ENCODE measurements around the gene SERPINB7.
"Not testable (repeated sequence)": the region's sequence is repeated elsewhere in the genome, so short reads cannot be mapped to it uniquely, and the experiment has no call there.

SERPINB7 gene, protein sequence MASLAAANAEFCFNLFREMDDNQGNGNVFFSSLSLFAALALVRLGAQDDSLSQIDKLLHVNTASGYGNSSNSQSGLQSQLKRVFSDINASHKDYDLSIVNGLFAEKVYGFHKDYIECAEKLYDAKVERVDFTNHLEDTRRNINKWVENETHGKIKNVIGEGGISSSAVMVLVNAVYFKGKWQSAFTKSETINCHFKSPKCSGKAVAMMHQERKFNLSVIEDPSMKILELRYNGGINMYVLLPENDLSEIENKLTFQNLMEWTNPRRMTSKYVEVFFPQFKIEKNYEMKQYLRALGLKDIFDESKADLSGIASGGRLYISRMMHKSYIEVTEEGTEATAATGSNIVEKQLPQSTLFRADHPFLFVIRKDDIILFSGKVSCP

DNA sequence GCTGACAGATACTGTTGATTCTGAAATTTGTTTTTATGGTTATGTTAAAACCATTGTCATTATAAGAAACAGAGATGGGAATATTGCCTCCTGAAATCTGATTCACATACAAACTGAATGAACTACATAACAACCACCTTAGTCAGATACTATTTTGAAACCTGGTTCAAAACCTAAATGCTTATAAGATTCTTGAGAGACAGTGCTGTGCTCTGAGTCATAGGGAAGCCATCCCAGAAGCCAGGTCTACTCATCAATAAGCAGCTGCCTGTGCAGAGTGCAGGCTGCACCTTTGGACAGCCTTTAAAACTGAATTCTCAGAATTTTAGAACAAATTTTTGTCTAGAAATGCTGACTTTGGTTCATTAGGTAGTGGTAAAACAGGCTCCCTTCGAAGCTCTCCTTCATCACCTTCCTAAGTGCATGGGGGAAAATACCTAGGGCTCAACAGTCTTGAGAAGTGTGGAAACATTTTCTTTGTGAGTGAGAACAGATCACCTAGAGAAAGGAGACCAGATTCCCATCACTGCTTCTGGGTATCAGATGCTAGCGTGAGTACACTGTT is at the start of gene SERPINB7:
TSS of gene SERPINB7 (plus strand) at position 253 of the 565 bp plus-strand sequence. CDS start 6,955 bp downstream, outside the sequence.
- no peak for FAIRE-seq

DNA sequence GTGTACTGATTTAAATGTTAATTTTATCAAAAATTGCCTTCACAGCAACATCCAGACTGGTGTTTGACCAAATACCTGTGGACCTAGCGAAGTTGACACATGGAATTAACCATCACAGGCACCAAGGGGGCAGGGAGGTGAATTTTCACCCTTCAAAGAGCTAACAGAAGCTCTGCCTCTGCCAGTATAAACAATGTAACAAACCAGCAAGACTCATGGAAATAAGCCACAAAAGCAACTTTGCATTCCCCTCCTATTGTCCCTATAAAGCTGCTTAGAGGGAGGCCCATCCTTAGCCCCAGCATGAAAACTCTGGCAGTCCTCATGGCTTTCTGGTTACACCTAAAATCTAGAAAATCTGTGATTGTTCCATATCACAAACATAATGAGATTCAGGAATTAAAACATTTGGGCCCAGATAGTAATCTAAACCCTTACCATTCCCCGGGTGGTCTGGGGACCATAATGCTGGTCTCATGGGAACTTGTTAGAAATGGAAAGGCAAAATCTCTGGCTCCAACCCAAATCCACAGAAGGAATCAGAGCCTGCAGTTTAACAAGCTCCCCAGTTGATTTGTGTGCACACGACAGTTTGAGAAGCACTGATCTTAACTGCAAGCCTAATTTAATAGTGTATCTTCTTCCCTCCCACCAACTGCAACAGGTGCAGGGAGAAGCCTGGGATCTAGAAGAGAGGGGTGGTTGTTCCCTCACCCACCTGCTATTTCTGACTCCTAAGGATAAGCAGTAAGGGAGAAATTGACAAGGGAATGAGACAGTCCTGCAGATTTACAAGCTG is 49.3 kb upstream of the SERPINB7 start:
- FAIRE-seq: no peak

DNA sequence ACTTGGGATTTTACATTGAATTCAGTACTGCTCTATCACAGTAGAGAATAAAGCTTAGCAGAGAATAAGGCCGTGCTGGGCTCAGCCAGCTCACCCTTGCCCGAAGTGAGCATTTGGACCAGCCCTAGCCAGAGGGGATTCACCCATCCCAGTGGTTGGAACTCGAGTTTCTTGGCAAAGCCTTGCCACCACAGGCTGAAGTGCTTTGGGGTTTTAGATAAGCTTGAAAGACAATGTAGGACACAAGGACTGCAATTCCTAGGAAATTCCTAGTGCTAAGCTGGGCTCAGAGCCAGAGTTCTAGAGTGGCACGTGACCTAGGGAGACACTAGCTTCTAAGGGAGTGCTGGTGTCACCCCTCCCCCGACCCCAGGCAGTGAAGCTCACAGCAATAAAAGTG is 44.4 kb upstream of the SERPINB7 start:
- no peak for FAIRE-seq

DNA sequence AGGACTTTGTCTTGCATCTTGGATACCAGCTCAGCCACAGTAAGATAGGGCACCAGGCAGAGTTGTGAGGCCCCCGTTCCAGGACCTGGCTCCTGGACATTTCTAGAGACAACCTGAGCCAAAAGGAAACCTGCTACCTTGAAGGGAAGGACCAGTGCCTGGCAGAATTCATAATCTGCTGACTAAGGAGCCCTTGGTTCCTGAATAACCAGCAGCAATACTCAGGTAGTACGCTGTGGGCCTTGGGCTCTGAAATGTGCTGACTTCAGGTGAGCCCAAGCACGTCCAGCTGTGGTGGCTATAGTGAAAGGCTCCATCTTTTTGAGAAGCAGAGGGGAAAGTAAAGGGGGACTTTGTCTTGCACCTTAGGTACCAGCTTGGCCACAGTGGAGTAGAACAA is 44.0 kb upstream of the SERPINB7 start:
- FAIRE-seq: no peak

DNA sequence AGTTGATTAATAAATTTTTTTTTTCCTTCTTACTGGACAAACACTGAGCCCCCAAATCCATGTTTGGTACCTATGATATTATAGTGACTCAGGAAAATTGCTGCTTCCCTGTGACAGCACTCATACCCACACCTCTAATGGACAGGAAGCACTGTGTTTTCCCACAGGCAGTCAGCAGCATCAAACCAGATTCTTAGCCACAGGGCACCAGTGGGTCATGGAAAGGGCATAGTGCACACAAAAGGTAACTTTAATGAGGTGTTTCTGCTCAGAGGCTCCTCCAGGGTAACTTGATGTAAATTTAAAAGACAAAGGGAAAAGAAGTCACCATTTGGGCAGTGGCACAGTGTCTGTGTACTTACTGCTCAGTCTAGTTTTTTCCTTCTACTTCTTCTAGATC is 38.3 kb upstream of the SERPINB7 start:
- FAIRE-seq: no peak

DNA sequence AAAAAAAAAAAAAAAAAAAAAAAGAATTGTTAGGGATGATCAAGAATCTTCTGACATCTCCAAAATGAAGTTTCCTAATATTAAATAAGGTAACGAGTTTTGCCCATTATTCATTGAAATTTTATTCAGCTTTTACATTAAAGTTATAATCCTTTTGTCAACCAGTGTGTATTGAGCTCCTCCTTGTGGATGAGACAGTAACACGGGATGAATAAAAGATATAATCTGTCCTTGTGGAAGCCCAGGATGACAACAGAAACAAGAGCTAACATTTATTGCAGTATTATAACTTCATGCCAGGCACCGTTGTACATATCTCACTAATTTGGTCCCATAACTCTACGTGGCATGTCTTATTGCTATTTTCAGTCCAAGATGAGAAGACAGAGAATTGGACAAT is 33.4 kb upstream of the SERPINB7 start:
- peak; percentile 11 for FAIRE-seq

DNA sequence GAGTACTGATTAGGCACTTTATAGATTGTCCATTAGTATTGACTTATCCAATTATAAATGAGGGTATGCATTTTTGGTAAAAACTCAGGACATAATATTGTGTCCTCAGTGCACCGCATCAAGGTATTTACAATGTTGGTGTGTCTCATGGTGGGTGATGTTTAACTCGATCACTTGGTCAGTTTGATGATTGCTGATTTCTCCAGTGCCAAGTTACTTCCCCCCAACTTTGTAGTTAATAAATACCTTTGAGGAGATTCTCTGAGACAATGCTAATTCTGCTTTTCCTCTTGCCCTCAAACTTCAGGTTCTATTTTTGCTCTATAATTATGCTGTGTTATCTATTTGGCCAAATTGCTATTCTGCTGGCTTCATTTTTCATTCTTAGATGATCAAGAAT is 28.2 kb upstream of the SERPINB7 start:
- FAIRE-seq: no peak

DNA sequence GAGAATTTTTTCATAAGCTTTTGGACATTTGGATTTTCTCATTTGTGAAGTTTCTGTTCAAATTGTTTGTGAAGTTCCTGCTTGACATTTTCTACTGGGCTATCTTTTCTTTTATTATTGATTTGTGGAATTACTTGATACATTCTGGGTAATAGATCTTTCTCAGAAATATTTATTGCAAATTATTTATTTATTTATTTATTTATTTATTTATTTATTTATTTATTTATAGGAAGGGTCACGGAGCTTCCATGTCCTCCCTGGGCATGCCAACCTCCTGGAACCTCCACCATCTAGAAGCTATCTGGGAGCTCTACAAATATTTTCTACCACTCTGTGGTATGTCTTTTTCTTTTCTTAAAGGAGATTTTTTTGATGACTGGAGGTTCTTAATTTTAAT is 25.7 kb upstream of the SERPINB7 start:
- FAIRE-seq: no peak

DNA sequence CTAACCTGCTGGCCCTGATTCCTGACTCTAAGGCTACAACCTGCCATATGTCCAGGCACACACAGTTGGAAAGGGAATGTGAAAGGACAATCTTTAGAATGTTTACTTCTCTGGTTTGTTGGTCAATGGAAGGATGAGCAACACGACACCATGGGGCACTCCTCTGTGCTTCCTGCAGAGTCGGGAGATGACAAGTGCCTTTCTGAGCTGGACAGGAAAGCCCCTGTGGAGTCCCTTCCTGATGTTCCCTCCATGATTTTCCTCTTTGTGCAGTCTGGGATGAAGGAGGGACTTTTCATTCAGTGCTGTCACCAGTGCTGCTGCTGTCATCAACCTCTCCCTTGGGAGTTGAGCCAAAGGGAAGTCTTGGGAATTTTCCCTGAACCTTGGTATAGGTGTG is 22.6 kb upstream of the SERPINB7 start:
- no peak for FAIRE-seq

DNA sequence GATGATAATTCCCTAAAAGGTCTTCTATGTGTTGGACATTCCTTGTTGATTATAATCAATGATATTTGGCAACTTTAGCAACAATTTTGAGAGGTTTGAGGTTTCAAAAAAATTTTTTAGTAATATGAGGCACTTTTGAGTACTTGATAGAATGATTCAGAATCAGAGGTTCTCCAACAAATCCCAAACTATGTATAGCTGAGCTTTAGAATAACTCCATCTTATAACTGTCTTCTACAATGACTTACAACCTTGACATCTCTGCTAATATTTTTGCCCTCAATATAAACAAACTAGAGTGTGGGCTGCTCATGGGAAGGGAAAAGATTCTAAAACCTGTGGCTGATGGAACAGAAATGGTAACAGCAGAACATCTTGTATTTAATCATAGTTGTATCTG is 21.5 kb upstream of the SERPINB7 start:
- FAIRE-seq: no peak

DNA sequence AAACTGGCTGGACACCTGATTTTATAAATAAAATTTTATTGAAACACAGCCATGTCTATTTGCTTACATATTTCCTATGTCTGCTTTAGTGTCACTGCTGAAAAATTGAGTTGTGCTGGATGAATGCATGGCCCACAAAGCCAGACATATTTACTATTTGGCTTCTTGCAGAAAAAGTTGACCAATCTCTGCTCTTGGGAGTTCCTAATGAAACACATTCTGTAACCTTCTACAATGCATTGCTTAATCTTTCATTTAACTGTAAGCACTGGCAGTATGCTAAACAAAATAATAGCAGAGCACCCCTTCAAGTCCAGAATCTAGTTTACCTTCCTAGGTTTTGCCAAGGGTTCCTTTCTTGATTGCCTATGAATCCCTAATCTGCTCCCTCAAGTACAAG is 17.7 kb upstream of the SERPINB7 start:
- no peak for FAIRE-seq

DNA sequence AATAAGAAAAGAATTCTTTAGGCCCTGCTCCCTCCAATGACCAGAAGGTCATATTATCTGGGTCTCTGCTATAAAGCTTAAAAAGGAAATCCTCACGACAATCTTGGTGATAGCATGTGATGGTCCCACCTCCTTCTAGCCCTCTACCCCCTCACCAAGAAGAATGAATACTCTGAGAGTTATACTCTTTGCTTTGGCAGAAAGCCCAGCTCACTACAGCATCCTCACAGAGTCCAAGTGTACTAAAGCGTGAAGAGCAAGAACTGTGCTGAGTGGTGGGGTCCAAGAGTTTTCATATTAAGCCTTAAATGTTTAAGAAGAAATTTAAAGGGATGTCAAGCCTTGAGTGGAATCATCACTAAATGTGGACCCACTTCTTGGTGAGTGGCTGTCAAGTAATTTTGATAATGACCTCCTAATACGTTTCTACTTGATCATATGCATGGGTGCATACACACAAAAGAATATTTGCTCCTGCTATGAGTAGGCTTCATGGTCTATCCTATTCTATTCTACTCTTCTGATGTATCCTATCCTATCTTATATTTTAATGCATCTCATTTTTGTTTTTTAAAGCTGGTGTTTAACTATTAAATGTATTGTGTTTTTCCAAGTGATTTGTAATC is 16.5 kb upstream of the SERPINB7 start:
- FAIRE-seq: no peak

DNA sequence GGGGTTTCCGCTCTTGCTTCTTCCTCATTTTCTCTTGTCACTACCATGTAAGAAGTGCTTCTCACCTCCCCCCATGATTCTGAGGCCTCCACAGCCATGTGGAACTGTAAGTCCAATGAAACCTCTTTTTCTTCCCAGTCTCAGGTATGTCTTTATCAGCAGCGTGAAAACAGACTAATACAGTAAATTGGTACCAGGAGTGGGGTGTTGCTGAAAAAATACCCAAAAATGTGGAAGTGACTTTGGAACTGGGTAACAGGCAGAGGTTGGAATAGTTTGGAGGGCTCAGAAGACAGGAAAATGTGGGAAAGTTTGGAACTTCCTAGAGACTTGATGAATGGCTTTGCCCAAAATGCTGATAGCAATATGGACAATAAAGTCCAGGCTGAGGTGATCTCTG is 15.4 kb upstream of the SERPINB7 start:
- not testable (repeated sequence) for FAIRE-seq

DNA sequence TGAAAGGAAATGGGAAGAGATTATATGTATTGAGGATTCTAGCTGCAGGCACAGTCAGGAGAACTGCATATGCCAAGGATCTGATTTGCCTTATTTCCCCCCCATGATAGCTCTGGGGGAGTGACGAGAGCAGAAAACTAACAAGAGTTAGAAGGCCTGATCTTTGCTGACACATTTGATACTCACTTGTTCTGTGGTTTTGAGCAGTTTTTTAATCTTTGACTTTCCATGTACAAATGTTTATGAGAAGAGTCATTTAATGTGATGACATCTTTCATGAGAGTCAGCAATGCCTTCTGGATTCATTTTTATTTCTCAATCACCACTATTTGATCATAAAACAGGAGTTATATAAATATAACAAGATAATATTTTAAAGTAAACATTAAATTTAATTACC is 12.7 kb upstream of the SERPINB7 start:
- FAIRE-seq: no peak

DNA sequence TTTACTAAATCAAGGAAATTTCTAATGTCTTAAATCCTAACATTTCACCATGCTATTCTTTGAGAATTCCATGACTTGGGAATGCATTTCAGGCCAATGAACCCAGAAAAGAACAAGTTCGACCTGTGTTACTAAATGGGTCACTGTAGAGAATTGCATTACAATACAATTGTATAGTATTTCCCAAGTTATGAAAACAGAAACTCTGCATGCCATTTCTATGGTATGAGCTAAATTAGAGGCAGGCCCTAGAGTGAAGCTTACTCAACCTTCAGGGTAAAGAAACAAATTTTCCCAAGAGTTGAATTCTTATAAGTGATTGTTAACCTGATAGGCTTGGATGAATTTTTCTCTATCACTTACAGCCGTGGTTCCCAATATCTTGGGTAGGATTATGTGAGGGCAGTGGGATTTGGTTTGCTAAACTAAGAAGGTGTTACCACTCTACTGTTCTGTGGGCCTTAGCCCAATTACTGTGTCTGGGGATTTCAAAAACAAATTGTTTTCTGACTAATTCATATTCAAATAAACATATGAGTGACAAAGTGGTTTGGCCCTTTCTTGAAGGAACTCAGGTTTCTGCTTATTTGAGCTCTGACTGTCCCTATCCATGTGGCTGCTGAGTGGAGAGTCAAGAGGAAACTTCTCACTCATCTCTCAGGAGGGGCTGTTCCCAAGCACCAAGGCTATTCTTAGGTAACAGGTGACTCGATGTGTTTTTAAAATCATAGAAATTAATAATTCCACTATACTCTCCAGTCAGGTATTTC is 11.2 kb upstream of the SERPINB7 start:
- no peak for FAIRE-seq

DNA sequence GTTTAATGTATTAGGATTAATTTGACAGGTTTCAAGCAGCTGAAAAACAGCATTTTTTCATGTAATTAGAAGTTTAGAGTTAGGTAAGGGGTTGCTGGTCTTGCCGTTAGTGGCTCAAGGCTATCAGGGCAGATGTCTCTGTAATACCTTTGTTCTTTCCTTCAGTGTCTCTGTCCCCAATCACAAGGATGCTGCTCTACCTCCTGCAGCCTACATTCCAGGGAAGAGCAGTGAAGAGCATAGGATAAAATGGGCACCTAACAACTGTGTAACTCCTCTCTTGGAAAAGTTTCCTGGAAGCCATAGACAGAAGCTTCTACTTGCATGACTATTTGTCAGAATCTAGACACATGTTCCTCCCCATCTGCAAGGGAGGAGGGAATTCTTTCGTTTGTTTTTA is 9.4 kb upstream of the SERPINB7 start:
- FAIRE-seq: no peak

DNA sequence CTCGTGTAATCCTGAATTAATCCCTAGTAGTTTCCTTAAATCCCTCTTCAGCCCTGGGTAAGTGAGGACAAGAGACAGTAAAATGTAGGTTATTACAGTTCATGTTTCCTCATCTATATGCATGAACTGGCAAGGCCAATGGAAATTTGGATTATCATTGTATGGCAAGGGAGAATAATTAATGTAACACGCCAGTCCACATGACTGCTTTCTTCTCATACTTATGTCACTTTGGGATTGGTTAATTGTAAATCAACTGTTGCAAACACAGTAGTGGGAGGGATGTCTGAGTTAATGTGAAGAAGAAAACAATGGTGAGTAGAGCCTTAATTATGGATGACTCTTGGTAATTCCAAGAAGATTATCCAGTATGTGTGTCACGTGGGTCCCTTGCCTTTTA is 1.7 kb upstream of the SERPINB7 start:
- FAIRE-seq: no peak

DNA sequence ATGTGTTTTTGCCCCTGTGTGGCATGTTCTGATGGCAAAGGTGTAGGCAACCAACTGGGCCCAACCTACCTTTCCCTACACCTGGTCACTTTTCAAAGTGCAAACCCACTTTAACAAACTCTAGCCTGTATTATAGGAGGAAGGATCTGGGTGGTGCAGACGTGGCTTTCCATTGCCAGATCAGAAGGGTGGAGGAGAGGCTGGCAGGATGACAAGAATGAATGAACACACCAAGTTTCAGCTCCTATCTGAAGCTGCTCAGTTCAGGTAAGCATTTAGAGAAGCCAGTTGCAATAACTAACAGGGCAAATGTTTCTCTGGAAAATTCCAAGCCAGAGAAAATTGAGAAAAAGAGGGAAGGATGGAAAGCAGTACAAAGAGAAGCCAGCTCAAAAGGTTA is 707 bp upstream of the SERPINB7 start:
- no peak for FAIRE-seq

DNA sequence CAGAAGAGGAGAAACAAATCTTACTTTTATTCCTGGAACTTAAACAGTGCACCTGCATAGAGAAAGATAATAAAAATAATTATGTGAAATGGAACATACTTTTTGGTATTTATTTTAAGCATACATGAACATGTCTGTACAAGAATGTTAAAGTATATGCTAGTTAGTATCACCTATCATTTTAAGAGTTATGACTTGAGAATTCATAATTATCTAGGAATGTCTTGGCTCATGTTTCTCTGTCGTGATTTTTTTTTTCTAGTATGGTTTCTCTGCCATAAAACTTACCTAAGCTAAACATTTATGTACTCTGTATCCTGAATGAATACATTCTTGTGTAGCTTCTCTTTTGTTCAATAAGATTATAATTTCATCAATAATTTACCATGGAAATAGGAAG is 4.2 kb downstream of the SERPINB7 start:
- no peak for FAIRE-seq

DNA sequence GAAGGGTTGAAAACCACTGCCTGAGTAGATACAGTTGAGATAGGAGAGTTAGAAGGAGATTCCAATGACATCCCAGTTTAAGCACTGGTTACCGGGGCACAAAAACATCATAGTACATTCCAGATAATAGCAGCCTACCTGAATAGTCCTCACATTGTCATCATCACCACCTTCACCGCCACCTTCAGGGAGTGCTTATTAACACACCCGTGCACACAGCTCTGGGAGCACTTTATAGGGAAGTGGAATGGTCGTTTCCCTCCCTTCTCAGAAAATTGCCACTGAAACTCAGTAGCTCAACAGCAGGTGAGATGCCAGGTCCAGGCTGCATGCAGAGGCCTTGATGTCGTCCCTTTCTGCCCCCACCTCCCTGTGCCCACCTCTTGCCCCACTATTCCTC is 8.2 kb downstream of the SERPINB7 start:
- FAIRE-seq: no peak

DNA sequence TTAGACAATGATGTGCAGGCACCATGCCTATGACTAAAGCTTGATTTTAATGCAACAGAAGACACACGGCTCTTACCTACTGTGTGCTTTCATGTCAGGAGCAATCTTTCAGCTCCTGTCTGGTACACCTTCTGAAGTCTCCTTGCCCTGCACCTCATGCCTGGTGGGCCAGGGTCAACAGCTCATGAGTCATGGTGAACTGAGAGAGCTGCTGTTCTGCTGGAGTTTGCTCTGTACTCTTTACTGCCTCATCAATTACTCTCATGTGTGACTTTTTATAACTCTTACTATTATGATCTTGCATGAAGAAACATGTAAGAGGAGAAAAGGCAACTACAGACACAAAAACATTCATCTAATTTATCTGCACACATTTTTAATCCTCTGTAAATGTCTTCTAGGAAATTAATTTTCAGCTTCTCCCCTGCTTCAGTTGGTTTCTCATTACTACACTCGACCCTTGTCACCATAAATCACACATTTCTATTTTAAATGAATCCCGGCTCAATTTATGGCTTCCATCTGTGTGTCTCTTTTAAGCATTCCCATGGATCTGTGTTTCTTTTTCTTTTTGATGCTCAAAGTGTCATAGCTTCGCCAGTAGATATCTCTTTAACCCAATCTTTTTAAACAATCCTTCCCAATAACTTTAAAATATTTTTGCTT is 9.7 kb downstream of the SERPINB7 start:
- FAIRE-seq: no peak

DNA sequence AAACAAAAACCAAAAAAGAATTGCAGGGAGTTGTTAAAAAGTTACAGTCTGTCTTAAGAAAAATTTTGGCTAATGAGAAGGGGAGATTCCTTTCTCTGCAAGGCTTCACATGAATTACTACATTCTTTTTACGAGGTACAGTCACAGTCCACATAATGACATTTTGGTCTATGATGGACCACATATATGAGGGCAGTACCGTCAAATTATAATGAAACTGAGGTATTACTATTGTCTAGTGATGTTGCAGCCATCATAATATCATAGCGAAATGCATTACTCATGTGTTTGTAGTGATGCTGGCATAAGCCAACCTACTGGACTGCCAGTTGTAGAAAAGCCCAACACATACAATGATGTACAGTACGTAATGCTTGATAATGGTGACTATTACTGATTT is 12.5 kb downstream of the SERPINB7 start:
- FAIRE-seq: no peak
